Parathyroid adenoma (tissue), 2 donors: ENCODE measurements around the gene CASKIN1.
A peak's percentile ranks its signal among the peaks of the same experiment; 100 is the strongest.

ENCODE experiments used
- H2AFZ ChIP-seq: fragments of 300-600 bp; sonication (generic); one replicate; pipeline ENCODE4 v1.7.0; 2017; ENCODE audit warnings: antibody characterized with exemption, mild to moderate bottlenecking
- H3K27ac ChIP-seq: fragments of 300-600 bp; sonication (generic); one replicate; pipeline ENCODE4 v1.7.0; 2017
- H3K27me3 ChIP-seq: fragments of 300-600 bp; sonication (generic); one replicate; pipeline ENCODE4 v1.7.0; 2017; ENCODE audit warnings: low read length; ENCODE audit not compliant: control insufficient read depth, insufficient read depth
- H3K36me3 ChIP-seq: fragments of 300-600 bp; sonication (generic); one replicate; pipeline ENCODE4 v1.7.0; 2017; ENCODE audit warnings: low read length; ENCODE audit not compliant: control insufficient read depth, insufficient read depth
- H3K4me1 ChIP-seq: fragments of 300-600 bp; sonication (generic); one replicate; pipeline ENCODE4 v1.7.0; 2017; ENCODE audit warnings: control low read depth
- H3K4me2 ChIP-seq: fragments of 300-600 bp; sonication (generic); one replicate; pipeline ENCODE4 v1.7.0; 2017; ENCODE audit warnings: low read length
- H3K4me3 ChIP-seq: fragments of 300-600 bp; sonication (generic); one replicate; pipeline ENCODE4 v1.7.0; 2017; ENCODE audit warnings: low read depth, low read length
- H3K79me2 ChIP-seq: fragments of 300-600 bp; sonication (generic); one replicate; pipeline ENCODE4 v1.7.0; 2017; ENCODE audit warnings: control low read depth
- H3K9ac ChIP-seq: fragments of 300-600 bp; sonication (generic); one replicate; pipeline ENCODE4 v1.7.0; 2017; ENCODE audit warnings: mild to moderate bottlenecking
- H3K9me3 ChIP-seq: fragments of 300-600 bp; sonication (generic); one replicate; pipeline ENCODE4 v1.7.0; 2017; ENCODE audit warnings: low read length; ENCODE audit not compliant: control insufficient read depth
- CTCF ChIP-seq: fragments of 300-600 bp; sonication (generic); IDR thresholded peaks from one replicate; pipeline ENCODE4 v1.7.0; 2017; ENCODE audit warnings: antibody characterized with exemption, mild to moderate bottlenecking
- donor health status: primary hyperparathyroidism.

CASKIN1 gene

GRCh38 chr16:2162676-2163118, 33.7 kb downstream of the CASKIN1 start:
- H3K4me1 ChIP-seq: no peaks in the 10 kb centered on the region
- H2AFZ ChIP-seq: no peak overlapping the region
- no peak overlapping the region for H3K4me3 ChIP-seq
- H3K9ac ChIP-seq: no peak overlapping the region
- H3K79me2 ChIP-seq: peaks cover 9% of the 10 kb centered on the region
- H3K27ac ChIP-seq: no peak overlapping the region
- no peak for TF ChIP-seq CTCF
- no peaks in the 10 kb centered on the region for H3K9me3 ChIP-seq
- no peaks in the 10 kb centered on the region for H3K36me3 ChIP-seq
- H3K27me3 ChIP-seq: no peaks in the 10 kb centered on the region
- H3K4me2 ChIP-seq: no peak overlapping the region

- Histone ChIP-seq H3K4me2 (no peak overlapping the region), H3K4me1 (no peaks in the 10 kb centered on the region), H3K36me3 (no peaks in the 10 kb centered on the region), H2AFZ (no peak overlapping the region), H3K27ac (no peak overlapping the region), H3K4me3 (no peak overlapping the region), H3K9ac (no peak overlapping the region), H3K9me3 (no peaks in the 10 kb centered on the region), H3K79me2 (peaks cover 17% of the 10 kb centered on the region), H3K27me3 (no peaks in the 10 kb centered on the region)
- no peak for TF ChIP-seq CTCF
These were observed 34.5 kb downstream of the CASKIN1 start for GRCh38 chr16:2161911-2162310.

- H3K9me3 ChIP-seq: no peaks in the 10 kb centered on the region
- no peak for TF ChIP-seq CTCF
- H3K4me2 ChIP-seq: no peak overlapping the region
- no peak overlapping the region for H3K4me3 ChIP-seq
- no peaks in the 10 kb centered on the region for H3K36me3 ChIP-seq
- no peaks in the 10 kb centered on the region for H3K4me1 ChIP-seq
- H3K27me3 ChIP-seq: no peaks in the 10 kb centered on the region
- H3K9ac ChIP-seq: no peak overlapping the region
- H3K27ac ChIP-seq: peak overlapping the region; percentile 19
- no peak overlapping the region for H2AFZ ChIP-seq
- peaks cover 19% of the 10 kb centered on the region for H3K79me2 ChIP-seq
These were observed 35.4 kb downstream of the CASKIN1 start for GRCh38 chr16:2160915-2161551.

- H3K9ac ChIP-seq: no peak overlapping the region
- H3K9me3 ChIP-seq: no peaks in the 10 kb centered on the region
- H3K36me3 ChIP-seq: no peaks in the 10 kb centered on the region
- no peak for TF ChIP-seq CTCF
- peaks cover 22% of the 10 kb centered on the region for H3K79me2 ChIP-seq
- H3K4me3 ChIP-seq: no peak overlapping the region
- no peak overlapping the region for H2AFZ ChIP-seq
- H3K4me2 ChIP-seq: no peak overlapping the region
- peak overlapping the region; percentile 12 for H3K27ac ChIP-seq
- no peaks in the 10 kb centered on the region for H3K4me1 ChIP-seq
- no peaks in the 10 kb centered on the region for H3K27me3 ChIP-seq
These were observed 37.1 kb downstream of the CASKIN1 start for GRCh38 chr16:2159175-2159838.

- H3K27me3 ChIP-seq: no peaks in the 10 kb centered on the region
- H3K9me3 ChIP-seq: no peaks in the 10 kb centered on the region
- no peak overlapping the region for H3K4me3 ChIP-seq
- H3K4me1 ChIP-seq: peaks cover 6% of the 10 kb centered on the region
- H2AFZ ChIP-seq: no peak overlapping the region
- no peaks in the 10 kb centered on the region for H3K36me3 ChIP-seq
- no peak overlapping the region for H3K9ac ChIP-seq
- no peak overlapping the region for H3K4me2 ChIP-seq
- H3K79me2 ChIP-seq: peaks cover 27% of the 10 kb centered on the region
- no peak overlapping the region for H3K27ac ChIP-seq
- TF ChIP-seq CTCF: no peak
These were observed 38.2 kb downstream of the CASKIN1 start for GRCh38 chr16:2158262-2158638.
